Heart right ventricle (tissue), 16 donors: ENCODE measurements around the gene ZNF154. TPM values are rescaled to one million over a fixed set of nuclear protein-coding genes. Genes with fewer than 3 reads are reported as not detected.

Experiments
- ATAC-seq, 8 donors: fragments of 200-7000 bp; cut with Tn5 transposase; one replicate each; pipeline ENCODE4 v1.9.1; 2020; ENCODE audit warnings: mild to moderate bottlenecking in 8 of 8, moderate library complexity in 8 of 8, moderate number of reproducible peaks in 1 of 8
- DNase-seq, 2 donors: peaks; one replicate each; pipeline ENCODE4 v3.0.0-alpha.2; 2020
- H3K27ac ChIP-seq, 10 donors: fragments of 200-600 bp; sonication (generic) in 2 of 10; one replicate each; pipeline versions ENCODE4 v1.5.0 to v1.8.0; 2020 to 2022; ENCODE audit warnings: mild to moderate bottlenecking in 3 of 10
- H3K27me3 ChIP-seq, 7 donors: fragments of 200-600 bp; one replicate each; pipeline ENCODE4 v1.8.0; 2021 to 2022; ENCODE audit warnings: mild to moderate bottlenecking in 2 of 7
- H3K36me3 ChIP-seq, 9 donors: fragments of 200-600 bp; sonication (generic) in 1 of 9; one replicate each; pipeline versions ENCODE4 v1.5.0 to v1.8.0; 2020 to 2022; ENCODE audit warnings: mild to moderate bottlenecking in 2 of 9
- H3K4me1 ChIP-seq, 9 donors: fragments of 200-600 bp; sonication (generic) in 1 of 9; one replicate each; pipeline versions ENCODE4 v1.5.0 to v1.8.0; 2020 to 2022; ENCODE audit warnings: mild to moderate bottlenecking in 4 of 9
- H3K4me3 ChIP-seq, 10 donors: fragments of 200-600 bp; sonication (generic) in 2 of 10; one replicate each; pipeline versions ENCODE4 v1.5.0 to v1.8.0; 2020 to 2022; ENCODE audit warnings: mild to moderate bottlenecking in 7 of 10, moderate library complexity in 2 of 10
- H3K9me3 ChIP-seq, 11 donors: fragments of 200-600 bp in 10 of 11; sonication (generic) in 2 of 11; one replicate each; pipeline versions ENCODE4 v1.5.0 to v1.8.0; 2013 to 2022; ENCODE audit warnings: mild to moderate bottlenecking in 2 of 11, control low read depth in 1 of 11, moderate library complexity in 1 of 11
- CTCF ChIP-seq, 9 donors: fragments of 200-600 bp; sonication (generic) in 2 of 9; IDR thresholded peaks; one replicate each; pipeline versions ENCODE4 v1.5.0 to v1.8.0; 2021 to 2022; ENCODE audit warnings: antibody characterized with exemption in 9 of 9, mild to moderate bottlenecking in 5 of 9, moderate library complexity in 1 of 9
- WGBS, 2 donors: extraction: QIAGEN DNeasy Blood & Tissue Kit; methylation state at CpG; one replicate each; pipeline ENCODE4 v1.1.7; 2013; ENCODE audit warnings: inconsistent platforms in 1 of 2; 5-methylcytosine and 5-hydroxymethylcytosine counted together
- intact Hi-C, 10 donors: fragments of 100-400 bp; cut with DNase I; formaldehyde crosslinking; loops; one replicate each; pipeline versions ENCODE4 v1.11.1 to v1.14.2; 2022
- polyA plus RNA-seq, 2 donors: library from polyadenylated mRNA; stranded (reverse); fragments of 200-250 nt; gene quantifications; one replicate each; pipeline ENCODE4 v1.2.3, GENCODE V29; 2013
- total RNA-seq, 10 donors: library from RNA; stranded (reverse); fragmentation: NEBNext Ultra II Directional in 3 of 10; extraction: Animal tissue kit (Norgen Biotek cat#: 25700) in 3 of 10; gene quantifications; one replicate each; pipeline versions ENCODE4 v1.2.1 to v1.2.4, GENCODE V29; 2021 to 2023
- donor health status: Arrhythmogenic right ventricular cardiomyopathy.
- donor health status: ischemic (EF 13 %, LVEDD 7.1; RV severe dilation, severe dysfunction).
- donor health status: healthy with polysubstance abuse.
- donor health status: DM: no; HTN: yes; CAD: no.
- donor health status: DM: no; HTN: no; CAD: no.
- donor health status: ischemic (EF 25% LVEDD 6.9; RV normal size, moderate dysfunction).
- donor health status: ischemic (EF 25% LVEDD 5.7; RV mildly dilated, moderate dysfunction).
- donor health status: healthy.
- donor health status: DM: yes; HTN: yes; CAD: no.
- donor health status: Ischemic cardiomyopathy.
- donor health status: ischemic (EF 35%, LVEDD 5.7; RV mildly dilated, moderate dysfunction).
- donor health status: nonischemic (EF 11% LVEDD 7.7; RV severe dilation, severe dysfunction).
- donor health status: DM: yes; HTN: yes; CAD: no.
- donor health status: PGD.
- donor health status: ischemic (EF 29% LVEDD 5.4; RV normal size, mild dysfunction).
- donor health status: nonischemic (EF 23%, LVEDD 6.1; RV moderate dilation, normal function).

The ZNF154 gene
- total and polyA plus RNA-seq, 12 donors = 1.2 to 6.4 (median 4.4) TPM

- ATAC-seq = no peak
- Histone ChIP-seq H3K9me3 (peaks cover 0 to 5% (median 0%) of the 10 kb centered on the region in 11 donors), H3K4me1 (peaks cover 0 to 12% (median 5%) of the 10 kb centered on the region in 9 donors), H3K4me3 (no peak within 1 kb of the TSS), H3K27ac (no peak within 1 kb of the TSS), H3K27me3 (peaks cover 0 to 26% (median 0%) of the 10 kb centered on the region in 7 donors), H3K36me3 (no peaks in the 10 kb centered on the region)
- DNase-seq = no peak
- intact Hi-C loops = no loop called here
- 89 to 96% methylated on average over 2 of the region's 2 CpGs for WGBS, 2 donors
- TF ChIP-seq CTCF (IDR thresholded peaks at IDR 0.05) = no peak
These were observed 40.4 kb downstream of the ZNF154 start, which contains the start of gene ZSCAN4 for GRCh38 chr19:57668635-57669034. TSS of gene ZSCAN4 (plus strand) at chr19:57668935. CDS start at chr19:57676146, 7,211 bp downstream.

GRCh38 chr19:57667228-57667627 is 41.8 kb downstream of the ZNF154 start:
- no peak for ATAC-seq
- no peak overlapping the region for H3K4me3 ChIP-seq
- peaks cover 0 to 39% (median 0%) of the 10 kb centered on the region in 7 donors for H3K27me3 ChIP-seq
- DNase-seq = no peak
- no peak overlapping the region for H3K27ac ChIP-seq
- intact Hi-C loops = no loop called here
- no peak for TF ChIP-seq CTCF (IDR thresholded peaks at IDR 0.05)
- H3K4me1 ChIP-seq = peaks cover 0 to 15% (median 5%) of the 10 kb centered on the region in 9 donors
- no peaks in the 10 kb centered on the region for H3K36me3 ChIP-seq
- H3K9me3 ChIP-seq = no peaks in the 10 kb centered on the region
- 90 to 93% methylated on average over 1 of the region's 1 CpG for WGBS, 2 donors

GRCh38 chr19:57665261-57665806 is 43.7 kb downstream of the ZNF154 start:
- Histone ChIP-seq H3K36me3 (no peaks in the 10 kb centered on the region), H3K27me3 (peaks cover 0 to 47% (median 0%) of the 10 kb centered on the region in 7 donors), H3K9me3 (no peaks in the 10 kb centered on the region), H3K4me1 (peaks cover 0 to 15% (median 5%) of the 10 kb centered on the region in 9 donors), H3K27ac (peak overlapping the region in 4 of 10 donors; percentile 75 to 88 (median 84)), H3K4me3 (peak overlapping the region in 2 of 10 donors; percentile 59 to 62)
- intact Hi-C loops = no loop called here
- TF ChIP-seq CTCF (IDR thresholded peaks at IDR 0.05) = no peak
- ATAC-seq (no peak), DNase-seq (no peak)
- 83 to 88% methylated on average over 9 of the region's 9 CpGs for WGBS, 2 donors

GRCh38 chr19:57664269-57665127 is 44.5 kb downstream of the ZNF154 start:
- H3K36me3 ChIP-seq = no peaks in the 10 kb centered on the region
- ATAC-seq (peak; percentile 92 to 98 (median 95)), DNase-seq (peak; percentile 40 to 68)
- peaks cover 0 to 15% (median 5%) of the 10 kb centered on the region in 9 donors for H3K4me1 ChIP-seq
- 2% methylated on average over 64 of the region's 64 CpGs for WGBS, 2 donors
- H3K27me3 ChIP-seq = peaks cover 0 to 47% (median 0%) of the 10 kb centered on the region in 7 donors
- intact Hi-C loops = no loop called here
- peak overlapping the region; percentile 41 to 71 (median 60) for H3K4me3 ChIP-seq
- H3K27ac ChIP-seq = peak overlapping the region in 9 of 10 donors; percentile 56 to 88 (median 75)
- no peaks in the 10 kb centered on the region for H3K9me3 ChIP-seq
- no peak for TF ChIP-seq CTCF (IDR thresholded peaks at IDR 0.05)
